Gastroesophageal sphincter (tissue), 4 donors: ENCODE data around the gene ZNF638. TPM values are rescaled to one million over a fixed set of nuclear protein-coding genes. Genes with fewer than 3 reads are reported as not detected.

Experiments used
- ATAC-seq: fragments of 150-250 bp; one replicate; pipeline ENCODE4 v1.9.1; 2016; ENCODE audit warnings: mild to moderate bottlenecking, moderate library complexity
- H3K27ac ChIP-seq, 4 donors: fragments of 200-600 bp; sonication (generic) in 3 of 4; 1 replicate in 3 of 4; 2 replicates in 1 of 4; pipeline ENCODE4 v1.5.1; 2016 to 2019
- H3K27me3 ChIP-seq: fragments of 200-600 bp; sonication (generic); one replicate; pipeline ENCODE4 v1.5.1; 2019
- H3K36me3 ChIP-seq, 2 donors: fragments of 200-600 bp; sonication (generic); one replicate each; pipeline ENCODE4 v1.5.1; 2019; ENCODE audit warnings: control low read depth in 1 of 2
- H3K4me1 ChIP-seq, 3 donors: fragments of 200-600 bp; sonication (generic); 1 replicate in 2 of 3; 2 replicates in 1 of 3; pipeline ENCODE4 v1.5.1; 2016 to 2019; ENCODE audit warnings: control low read depth in 2 of 3
- H3K4me3 ChIP-seq, 2 donors: fragments of 200-600 bp; sonication (generic); one replicate each; pipeline ENCODE4 v1.5.1; 2019; ENCODE audit warnings: mild to moderate bottlenecking in 1 of 2, moderate library complexity in 1 of 2
- H3K9me3 ChIP-seq, 3 donors: fragments of 200-600 bp; sonication (generic); one replicate each; pipeline ENCODE4 v1.5.1; 2017 to 2019; ENCODE audit warnings: control low read depth in 2 of 3
- CTCF ChIP-seq, 4 experiments: fragments of 200-600 bp in 2 of 4; fragments of 450-650 bp in 2 of 4; sonication (generic) in 1 of 4; IDR thresholded peaks; one replicate each; pipeline ENCODE4 v1.5.1; 2017 to 2019; ENCODE audit warnings: antibody characterized with exemption in 4 of 4, mild to moderate bottlenecking in 2 of 4, moderate library complexity in 2 of 4
- EP300 ChIP-seq: sonication (generic); formaldehyde crosslinking; IDR thresholded peaks from one replicate; pipeline ENCODE4 v1.6.1; 2017; ENCODE audit warnings: antibody characterized with exemption, mild to moderate bottlenecking
- POLR2A ChIP-seq, 2 donors: fragments of 450-650 bp; IDR thresholded peaks; one replicate each; pipeline ENCODE4 v1.6.1; 2017; ENCODE audit warnings: antibody characterized with exemption in 2 of 2, mild to moderate bottlenecking in 2 of 2, moderate library complexity in 1 of 2
- POLR2AphosphoS5 ChIP-seq: sonication (generic); formaldehyde crosslinking; IDR thresholded peaks from one replicate; pipeline ENCODE4 v1.6.1; 2017; ENCODE audit warnings: antibody characterized with exemption
- WGBS, 2 donors: methylation state at CpG; one replicate each; pipeline ENCODE4 v1.1.5; 2018; ENCODE audit warnings: low coverage in 1 of 2; 5-methylcytosine and 5-hydroxymethylcytosine counted together
- total RNA-seq, 4 donors: library from RNA; depleted of rRNA; stranded (reverse); fragments of >200 nt; gene quantifications; one replicate each; pipeline ENCODE4 v1.1.0, GENCODE V29; 2016

The ZNF638 gene
- total RNA-seq, 4 donors from 2014 or later: 80.7 to 223 (median 122) TPM

DNA sequence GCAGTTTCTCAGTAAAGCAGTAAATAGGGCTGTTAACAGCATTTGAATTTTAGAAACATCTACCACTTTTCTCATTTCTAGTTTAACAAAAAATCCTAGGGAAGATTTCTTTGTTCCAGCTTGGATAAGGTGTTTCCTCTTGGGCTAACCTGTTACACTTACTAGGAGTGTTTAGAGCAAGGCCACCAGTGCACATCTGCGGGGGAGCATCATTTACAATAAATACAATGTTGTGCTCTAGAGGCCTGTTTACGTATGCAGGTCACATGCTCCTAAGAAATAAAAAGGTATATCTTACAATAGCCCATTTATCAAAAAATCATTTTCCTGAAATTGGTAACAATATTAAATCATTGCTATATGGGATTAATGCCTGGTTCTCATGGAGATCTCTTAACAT, 8.1 kb downstream of the ZNF638 start:
- 75 to 87% methylated on average over 2 of the region's 2 CpGs for WGBS, 2 donors
- peaks cover 0 to 85% (median 8%) of the 10 kb centered on the region in 3 donors for H3K4me1 ChIP-seq
- no peak for ATAC-seq

DNA sequence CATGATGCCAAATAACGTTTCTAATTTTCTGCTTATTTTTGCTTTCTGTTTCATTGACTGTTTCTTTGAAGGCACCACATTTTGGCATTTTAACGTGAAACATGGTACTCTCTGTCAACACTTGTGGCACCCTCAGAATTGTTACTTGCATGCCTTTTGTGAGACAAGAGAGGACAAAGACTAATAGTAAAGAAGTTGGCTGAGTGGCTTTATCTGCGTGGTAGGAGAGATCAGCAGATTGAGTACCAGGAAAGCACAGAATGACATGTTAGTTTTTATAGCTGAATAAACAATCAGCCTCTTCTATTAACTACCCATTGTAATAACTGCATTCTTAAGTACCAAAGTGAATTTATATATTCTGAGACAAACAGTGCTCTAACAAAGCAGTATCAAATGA, 8.6 kb downstream of the ZNF638 start:
- WGBS, 2 donors: 52 to 53% methylated on average over 3 of the region's 3 CpGs
- Histone ChIP-seq H3K27me3 (no peaks in the 10 kb centered on the region), H3K4me1 (peaks cover 0 to 80% (median 8%) of the 10 kb centered on the region in 3 donors), H3K9me3 (no peaks in the 10 kb centered on the region), H3K27ac (no peak overlapping the region), H3K4me3 (no peak overlapping the region), H3K36me3 (no peaks in the 10 kb centered on the region)
- ATAC-seq: no peak
- TF ChIP-seq POLR2A (IDR thresholded peaks at IDR 0.05): no peak
- no peak for TF ChIP-seq POLR2AphosphoS5
- no peak for TF ChIP-seq EP300
- no peak for TF ChIP-seq CTCF (IDR thresholded peaks at IDR 0.05)

More for the DNA sequence above, 8.1 kb downstream of the ZNF638 start:
- H3K27me3 ChIP-seq: no peaks in the 10 kb centered on the region
- no peaks in the 10 kb centered on the region for H3K9me3 ChIP-seq
- no peak overlapping the region for H3K27ac ChIP-seq
- H3K36me3 ChIP-seq: no peaks in the 10 kb centered on the region
- no peak overlapping the region for H3K4me3 ChIP-seq
- TF ChIP-seq POLR2AphosphoS5 (no peak), CTCF (IDR thresholded peaks at IDR 0.05) (no peak), POLR2A (IDR thresholded peaks at IDR 0.05) (no peak), EP300 (no peak)

GRCh38 chr2:71341645-71342044, 10.1 kb downstream of the ZNF638 start:
- H3K36me3 ChIP-seq: no peaks in the 10 kb centered on the region
- peaks cover 0 to 65% (median 8%) of the 10 kb centered on the region in 3 donors for H3K4me1 ChIP-seq
- no peaks in the 10 kb centered on the region for H3K27me3 ChIP-seq
- no peaks in the 10 kb centered on the region for H3K9me3 ChIP-seq
- H3K4me3 ChIP-seq: no peak overlapping the region
- WGBS, 2 donors: 47% methylated on average over 4 of the region's 4 CpGs
- H3K27ac ChIP-seq: no peak overlapping the region
- ATAC-seq: no peak
- no peak for TF ChIP-seq POLR2AphosphoS5
- TF ChIP-seq POLR2A (IDR thresholded peaks at IDR 0.05): no peak
- no peak for TF ChIP-seq EP300
- no peak for TF ChIP-seq CTCF (IDR thresholded peaks at IDR 0.05)

DNA sequence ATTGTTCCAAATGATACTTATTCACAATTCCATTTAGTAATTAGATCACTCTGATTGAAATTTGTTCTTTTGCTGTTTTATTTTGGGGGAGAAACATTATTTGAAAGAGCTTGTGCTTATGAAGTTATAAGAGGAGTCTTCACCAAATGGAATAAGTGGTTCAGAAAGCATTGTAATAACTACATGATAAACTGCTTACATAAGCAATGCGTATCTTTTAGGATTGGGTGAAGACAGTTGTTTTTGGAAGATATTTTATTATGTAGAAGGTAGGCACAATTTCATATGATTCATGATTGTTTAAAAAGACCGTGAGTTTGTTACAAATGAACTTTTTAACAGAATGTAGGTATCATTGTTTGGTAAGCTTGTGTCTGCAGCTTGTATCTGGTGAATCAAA, 14.5 kb downstream of the ZNF638 start:
- no peak for TF ChIP-seq POLR2AphosphoS5
- no peak for TF ChIP-seq POLR2A (IDR thresholded peaks at IDR 0.05)
- TF ChIP-seq CTCF (IDR thresholded peaks at IDR 0.05): no peak
- no peak for TF ChIP-seq EP300
- H3K4me3 ChIP-seq: no peak overlapping the region

DNA sequence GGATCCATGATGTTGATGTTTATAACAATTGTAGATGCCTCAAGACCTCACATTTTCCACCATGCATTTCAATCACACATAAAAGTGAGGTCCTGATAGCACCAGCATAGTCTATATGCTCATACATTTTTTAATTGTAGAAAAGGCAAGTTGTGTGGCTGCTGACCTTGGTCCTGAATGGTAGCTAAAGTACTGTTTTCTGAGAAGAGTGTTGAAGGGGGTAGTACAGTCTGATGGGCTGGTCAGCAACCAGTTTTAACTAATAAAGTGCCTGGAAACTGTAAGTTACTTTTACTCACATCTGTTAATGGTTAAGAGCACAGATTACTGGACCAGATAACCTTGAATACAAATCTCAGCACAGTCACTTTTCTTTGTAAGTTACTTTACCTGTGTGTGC, 15.9 kb downstream of the ZNF638 start:
- peaks cover 0 to 23% (median under 1%) of the 10 kb centered on the region in 3 donors for H3K4me1 ChIP-seq
- no peaks in the 10 kb centered on the region for H3K9me3 ChIP-seq
- TF ChIP-seq POLR2AphosphoS5 (no peak), CTCF (IDR thresholded peaks at IDR 0.05) (no peak), POLR2A (IDR thresholded peaks at IDR 0.05) (no peak), EP300 (no peak)
- H3K4me3 ChIP-seq: no peak overlapping the region
- H3K27ac ChIP-seq: no peak overlapping the region
- no peaks in the 10 kb centered on the region for H3K27me3 ChIP-seq
- H3K36me3 ChIP-seq: peaks cover 0 to 23% of the 10 kb centered on the region in 2 donors
- ATAC-seq: no peak

More for the DNA sequence above, 14.5 kb downstream of the ZNF638 start:
- peaks cover 0 to 23% of the 10 kb centered on the region in 2 donors for H3K36me3 ChIP-seq
- WGBS, 2 donors: 100% methylated on average over 2 of the region's 2 CpGs
- H3K9me3 ChIP-seq: no peaks in the 10 kb centered on the region
- no peaks in the 10 kb centered on the region for H3K27me3 ChIP-seq
- peaks cover 0 to 25% (median 3%) of the 10 kb centered on the region in 3 donors for H3K4me1 ChIP-seq
- H3K27ac ChIP-seq: no peak overlapping the region
- ATAC-seq: no peak
